ENCODE measurements around the gene MYOT.

MYOT gene

GRCh38 chr5:137896560-137896959 is 28.9 kb downstream of the MYOT start:
- peak; percentile 62 for DNase-seq (ENCODE audit: low read depth)
- H3K4me3 ChIP-seq (ENCODE audit: low read length) = no peak overlapping the region
- no peak for TF ChIP-seq CTCF (IDR thresholded peaks at IDR 0.05; ENCODE audit: insufficient read depth, low read depth, low read length, missing control alignments)

DNA sequence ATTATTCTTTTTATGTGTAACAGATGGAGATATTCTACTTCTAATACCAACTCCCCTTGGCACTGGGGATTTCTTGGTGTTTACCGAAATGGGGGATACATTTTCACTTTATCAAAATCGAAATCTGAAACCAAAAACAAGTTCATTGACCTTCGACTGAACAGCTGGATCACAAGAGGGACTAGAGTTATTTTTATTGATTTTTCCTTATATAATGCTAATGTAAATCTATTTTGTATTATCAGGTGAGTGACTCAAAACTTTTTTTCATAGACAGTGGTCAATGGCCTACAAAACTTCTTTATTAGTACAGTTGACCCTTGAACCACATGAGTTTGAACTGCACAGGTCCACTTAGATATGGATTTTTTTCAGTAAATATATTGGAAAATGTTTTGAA is 31.8 kb downstream of the MYOT start:
- TF ChIP-seq CTCF (IDR thresholded peaks at IDR 0.05; ENCODE audit: insufficient read depth, low read depth, low read length, missing control alignments) = no peak
- no peak for DNase-seq (ENCODE audit: low read depth)
- no peak overlapping the region for H3K4me3 ChIP-seq (ENCODE audit: low read length)

GRCh38 chr5:137901011-137901817 is 33.6 kb downstream of the MYOT start:
- no peak for DNase-seq (ENCODE audit: low read depth)
- no peak for TF ChIP-seq CTCF (IDR thresholded peaks at IDR 0.05; ENCODE audit: insufficient read depth, low read depth, low read length, missing control alignments)
- no peak overlapping the region for H3K4me3 ChIP-seq (ENCODE audit: low read length)

GRCh38 chr5:137902408-137903133 is 34.9 kb downstream of the MYOT start:
- no peak for DNase-seq (ENCODE audit: low read depth)
- TF ChIP-seq CTCF (IDR thresholded peaks at IDR 0.05; ENCODE audit: insufficient read depth, low read depth, low read length, missing control alignments) = no peak
- no peak overlapping the region for H3K4me3 ChIP-seq (ENCODE audit: low read length)

DNA sequence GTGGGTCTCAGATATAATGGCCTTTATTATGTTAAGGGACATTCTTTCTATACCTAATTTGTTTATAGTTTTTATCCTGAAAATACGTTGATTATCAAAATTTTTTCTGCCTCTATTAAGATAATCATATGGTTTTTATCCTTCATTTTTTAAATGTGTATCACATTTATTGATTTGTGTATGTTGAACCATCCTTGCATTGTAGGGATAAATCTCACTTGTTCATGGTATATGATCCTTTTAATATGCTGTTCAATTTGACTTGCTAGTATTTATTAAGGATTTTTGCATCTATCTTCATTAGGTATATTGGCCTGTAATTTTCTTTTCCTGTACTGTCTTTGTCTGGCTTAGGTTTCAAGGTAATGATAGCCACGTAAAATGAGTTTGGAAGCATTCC is 47.1 kb downstream of the MYOT start:
- TF ChIP-seq CTCF (IDR thresholded peaks at IDR 0.05; ENCODE audit: insufficient read depth, low read depth, low read length, missing control alignments) = no peak

GRCh38 chr5:137916923-137917322 is 49.3 kb downstream of the MYOT start:
- TF ChIP-seq CTCF (IDR thresholded peaks at IDR 0.05; ENCODE audit: insufficient read depth, low read depth, low read length, missing control alignments) = no peak
- DNase-seq (ENCODE audit: low read depth) = no peak
- H3K4me3 ChIP-seq (ENCODE audit: low read length) = no peak overlapping the region

More for the DNA sequence above, 47.1 kb downstream of the MYOT start:
- no peak for DNase-seq (ENCODE audit: low read depth)
- H3K4me3 ChIP-seq (ENCODE audit: low read length) = no peak overlapping the region
